Stimulated activated CD8-positive, alpha-beta memory T cell treated with anti-CD3 and anti-CD28 coated beads, Interleukin-2, amount 100 ng/mL, for 48 hours (primary cell): ENCODE results near the gene DHRS12.

ENCODE experiments used
- DNase-seq, 2 donors: peaks; one replicate each; pipeline ENCODE4 v3.0.0-alpha.2; 2020; ENCODE audit warnings: low read depth in 2 of 2

The DHRS12 gene

DNA sequence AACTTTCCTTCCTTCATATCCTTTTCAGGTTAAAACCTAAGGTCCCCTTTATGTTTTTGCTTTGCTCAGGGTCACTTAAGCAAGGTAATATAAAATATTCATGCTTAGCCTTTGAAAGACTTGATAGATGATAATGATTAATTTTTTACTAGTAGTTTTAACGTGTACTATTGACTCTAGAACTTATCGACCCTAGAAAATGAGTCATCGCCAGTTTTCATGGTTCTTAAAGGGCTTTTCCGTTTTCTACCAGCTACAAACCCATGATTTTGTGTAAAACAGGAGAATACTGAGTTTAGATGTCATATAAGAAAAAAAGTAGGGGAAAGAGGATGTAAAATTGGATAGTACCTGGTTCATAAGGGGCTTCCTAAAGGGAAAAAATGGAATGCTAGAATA, 75.7 kb downstream of the DHRS12 start:
- no peak for DNase-seq

DNA sequence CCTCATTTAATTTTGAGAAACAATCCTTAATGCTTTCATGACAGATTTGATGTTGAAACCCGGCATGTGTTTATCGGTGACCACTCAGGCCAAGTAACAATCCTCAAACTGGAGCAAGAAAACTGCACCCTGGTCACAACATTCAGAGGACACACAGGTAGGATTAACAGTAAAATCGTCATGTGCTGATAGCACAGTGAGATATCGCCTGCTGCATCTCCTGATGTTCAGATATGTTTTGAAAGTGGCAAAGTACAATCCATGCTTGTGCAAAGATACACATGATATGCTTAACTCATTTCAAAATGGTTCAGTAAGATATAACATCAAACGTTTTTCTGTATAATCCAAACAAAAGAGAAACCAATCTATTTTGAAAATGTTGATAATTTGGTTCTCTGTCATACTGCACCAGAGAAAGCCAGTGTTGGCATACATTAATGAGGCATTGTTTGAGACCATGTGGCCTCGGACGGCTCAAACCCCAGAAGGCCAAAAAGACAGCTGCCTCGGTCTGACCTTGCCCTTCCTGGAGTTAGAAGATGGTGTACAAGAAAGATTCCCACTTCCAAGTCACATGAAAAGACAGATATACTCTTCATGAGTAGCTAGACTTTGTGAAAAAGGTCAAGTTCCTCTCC, 76.2 kb downstream of the DHRS12 start:
- DNase-seq = no peak

DNA sequence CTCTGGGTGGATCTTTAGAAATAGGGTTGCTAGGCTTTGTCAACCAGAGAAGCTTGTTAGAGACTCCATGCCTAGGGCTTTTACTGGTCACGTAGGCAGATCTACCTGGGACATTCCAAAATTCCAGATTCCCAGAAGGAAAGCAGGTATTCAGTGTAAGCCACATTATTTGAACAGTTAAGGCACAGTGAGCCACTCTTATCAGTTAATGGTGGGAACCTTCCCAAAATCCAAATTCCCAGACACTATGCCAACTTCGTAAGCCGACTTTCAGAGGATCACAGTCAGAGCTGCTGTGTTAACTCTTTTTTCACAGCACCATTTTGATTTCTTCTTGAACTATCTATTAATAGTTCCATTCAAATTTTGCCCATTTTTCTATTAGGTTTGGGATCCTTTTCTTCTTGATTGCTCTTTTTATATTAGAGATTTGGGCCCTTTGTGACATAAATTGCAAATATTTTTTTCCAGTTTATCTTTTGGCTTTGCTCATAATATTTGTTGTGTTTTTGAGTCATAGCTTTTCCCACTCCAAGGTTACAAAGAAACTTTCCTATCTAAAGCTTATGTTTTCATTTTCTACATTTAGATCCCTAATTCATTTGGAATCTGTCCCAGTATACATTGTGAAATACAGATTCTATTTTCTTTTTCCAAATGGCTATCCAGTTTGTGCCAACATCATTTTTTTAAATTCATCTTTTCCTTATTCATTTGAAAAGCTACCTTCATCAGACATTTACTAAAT, 77.3 kb downstream of the DHRS12 start:
- no peak for DNase-seq

DNA sequence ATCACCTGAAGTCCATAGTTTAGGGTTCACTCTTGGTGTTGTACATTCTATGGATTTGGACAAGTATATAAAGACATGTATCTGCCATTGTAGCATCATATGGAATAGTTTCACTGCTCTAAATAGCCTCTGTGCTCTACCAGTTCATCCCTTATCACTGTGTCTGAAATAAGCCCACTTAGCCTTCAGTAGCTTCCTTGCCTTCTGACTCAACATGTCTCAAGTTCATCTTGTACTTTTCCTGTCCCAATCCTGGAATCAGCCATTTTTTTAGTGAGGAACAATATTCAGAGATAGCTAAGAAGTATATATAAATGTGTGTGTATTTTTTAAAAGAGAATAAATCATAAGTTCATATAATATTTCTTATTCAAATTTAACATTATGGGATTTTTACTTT, 79.2 kb downstream of the DHRS12 start:
- no peak for DNase-seq

DNA sequence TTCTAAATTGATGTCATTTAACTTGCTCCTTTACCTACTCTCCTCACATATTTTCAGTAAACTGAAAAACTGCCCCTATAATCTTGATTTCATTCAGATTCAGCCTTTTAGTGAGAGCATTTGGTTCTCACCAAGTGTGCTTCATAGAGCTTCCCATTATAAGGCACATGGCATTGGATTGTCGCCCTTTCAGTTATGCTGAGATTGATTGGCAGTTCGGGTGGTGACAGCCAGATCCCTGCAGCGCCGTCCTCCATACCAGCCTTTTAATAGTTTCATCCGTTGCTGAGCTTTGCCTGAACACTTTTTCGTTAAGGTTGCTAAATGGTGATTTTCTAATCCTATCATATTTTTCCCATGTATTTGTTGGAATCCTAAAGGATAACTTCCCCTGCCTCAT, 80.4 kb downstream of the DHRS12 start:
- no peak for DNase-seq

DNA sequence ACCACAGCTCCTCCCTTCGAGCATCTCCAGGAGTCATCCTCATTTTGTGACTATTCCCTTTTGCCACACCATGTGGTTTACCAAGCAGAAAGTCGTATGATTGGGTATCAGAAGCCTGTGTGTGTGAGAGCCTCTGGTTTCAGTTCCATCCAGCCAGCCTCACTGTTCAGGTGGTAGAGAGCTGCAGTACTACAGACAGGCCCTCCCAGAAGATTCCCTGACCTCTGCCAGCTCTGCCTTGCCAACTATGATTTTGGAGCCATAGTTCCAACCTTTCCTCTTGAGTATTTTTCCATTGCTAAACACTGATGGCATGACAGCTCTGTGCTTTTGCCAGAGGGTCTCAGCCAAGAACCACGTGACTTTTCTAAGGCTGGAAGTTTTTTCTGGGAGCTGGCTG, 82.5 kb downstream of the DHRS12 start:
- DNase-seq = no peak

DNA sequence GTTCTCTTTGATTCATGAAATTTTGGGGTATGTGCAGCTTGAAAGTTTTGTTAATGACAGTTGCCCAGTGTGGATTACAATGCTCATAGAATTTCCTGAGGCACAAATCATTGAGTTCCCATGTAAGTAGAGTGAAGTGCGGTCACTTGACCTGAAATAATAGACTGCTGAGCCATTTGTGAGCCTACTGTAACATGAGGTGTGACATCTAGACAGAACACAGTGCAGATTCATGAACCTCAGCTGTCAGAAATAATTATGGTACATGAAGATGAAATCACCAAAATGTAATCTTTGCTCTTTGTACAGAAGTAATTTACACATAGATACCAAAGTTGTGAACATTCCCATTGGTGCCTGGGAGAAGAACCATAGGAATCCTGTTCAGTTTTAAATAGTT, 84.6 kb downstream of the DHRS12 start:
- no peak for DNase-seq
